ENCODE measurements around the gene DMD. TPM values are rescaled to one million over a fixed set of nuclear protein-coding genes. Genes with fewer than 3 reads are reported as not detected.

The DMD gene
- polyA plus RNA-seq, 3 donors: 0.23 TPM; not detected in 2

DNA sequence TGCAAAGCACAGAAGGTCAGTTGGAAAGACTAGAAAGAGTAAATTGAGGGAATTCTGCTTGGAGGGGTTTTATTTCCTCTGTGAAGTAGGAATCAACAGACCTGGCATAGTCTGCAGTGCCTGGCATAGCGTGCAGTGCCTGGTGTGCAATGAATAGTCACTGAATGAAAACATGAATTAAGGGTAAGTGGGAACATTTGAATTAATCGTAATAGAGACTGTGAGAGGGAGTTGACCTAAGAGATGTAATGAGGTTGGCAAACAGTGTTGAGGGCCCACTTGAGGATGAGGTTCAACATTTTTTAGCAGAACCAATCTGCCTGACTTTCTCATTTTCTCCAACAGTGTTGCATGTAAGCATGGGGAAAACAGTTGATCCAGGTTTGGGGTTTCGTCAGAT is 1762.3 kb downstream of the DMD start:
- Mint-ChIP-seq H3K4me3 (no peak overlapping the region), H3K27ac (peak overlapping the region in 1 of 7 donors; percentile 54), H3K9me3 (peaks cover 0 to 4% (median 2%) of the 10 kb centered on the region in 7 donors), H3K27me3 (ENCODE audit: low read depth in 3 of 3) (peaks cover 0 to 3% (median 0%) of the 10 kb centered on the region in 3 donors), H3K4me1 (no peaks in the 10 kb centered on the region), H3K36me3 (no peaks in the 10 kb centered on the region)
- Histone ChIP-seq H4K20me1 (ENCODE audit: insufficient read depth, low read length) (no peaks in the 10 kb centered on the region), H3K79me2 (ENCODE audit: insufficient read depth, low read length) (no peaks in the 10 kb centered on the region), H3K27ac (ENCODE audit: low read depth in 1 of 2, low read length in 2 of 2) (no peak overlapping the region), H2AFZ (ENCODE audit: insufficient read depth, low read depth, low read length, poor library complexity, severe bottlenecking) (no peak overlapping the region), H3K9me3 (replicated peaks in 1 of 2; ENCODE audit: control insufficient read depth in 1 of 2, insufficient read depth in 1 of 2, low read length in 2 of 2) (no peaks in the 10 kb centered on the region), H3K27me3 (ENCODE audit: control insufficient read depth in 2 of 2, insufficient read depth in 2 of 2, low read length in 2 of 2) (no peaks in the 10 kb centered on the region), H3K4me2 (replicated peaks; ENCODE audit: extremely low read depth, low read length, poor library complexity, severe bottlenecking) (no peak overlapping the region), H3K9ac (ENCODE audit: insufficient read depth, low read length, poor library complexity, severe bottlenecking) (no peak overlapping the region), H3K36me3 (replicated peaks in 1 of 2; ENCODE audit: control insufficient read depth in 1 of 2, insufficient read depth in 2 of 2, low read length in 2 of 2) (no peaks in the 10 kb centered on the region), H3K4me3 (replicated peaks in 1 of 3; ENCODE audit: low read depth in 2 of 3, low read length in 3 of 3) (no peak overlapping the region), H3K4me1 (ENCODE audit: control insufficient read depth in 1 of 2, insufficient read depth in 2 of 2, low read length in 2 of 2) (no peaks in the 10 kb centered on the region)
- intact Hi-C loops (cut with micrococcal nuclease): no loop called here
- WGBS (ENCODE audit: insufficient coverage): 83% methylated on average over 3 of the region's 3 CpGs
- TF ChIP-seq, protein P1, sequence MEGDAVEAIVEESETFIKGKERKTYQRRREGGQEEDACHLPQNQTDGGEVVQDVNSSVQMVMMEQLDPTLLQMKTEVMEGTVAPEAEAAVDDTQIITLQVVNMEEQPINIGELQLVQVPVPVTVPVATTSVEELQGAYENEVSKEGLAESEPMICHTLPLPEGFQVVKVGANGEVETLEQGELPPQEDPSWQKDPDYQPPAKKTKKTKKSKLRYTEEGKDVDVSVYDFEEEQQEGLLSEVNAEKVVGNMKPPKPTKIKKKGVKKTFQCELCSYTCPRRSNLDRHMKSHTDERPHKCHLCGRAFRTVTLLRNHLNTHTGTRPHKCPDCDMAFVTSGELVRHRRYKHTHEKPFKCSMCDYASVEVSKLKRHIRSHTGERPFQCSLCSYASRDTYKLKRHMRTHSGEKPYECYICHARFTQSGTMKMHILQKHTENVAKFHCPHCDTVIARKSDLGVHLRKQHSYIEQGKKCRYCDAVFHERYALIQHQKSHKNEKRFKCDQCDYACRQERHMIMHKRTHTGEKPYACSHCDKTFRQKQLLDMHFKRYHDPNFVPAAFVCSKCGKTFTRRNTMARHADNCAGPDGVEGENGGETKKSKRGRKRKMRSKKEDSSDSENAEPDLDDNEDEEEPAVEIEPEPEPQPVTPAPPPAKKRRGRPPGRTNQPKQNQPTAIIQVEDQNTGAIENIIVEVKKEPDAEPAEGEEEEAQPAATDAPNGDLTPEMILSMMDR (IDR thresholded peaks at IDR 0.05): no peak
- no peak for DNase-seq

GRCh38 chrX:31445542-31445941 is 1765.8 kb downstream of the DMD start:
- WGBS (ENCODE audit: insufficient coverage): no CpG with 5 or more reads among the region's 4 CpGs
- no peaks in the 10 kb centered on the region for H3K36me3 Mint-ChIP-seq
- TF ChIP-seq, protein P1 (IDR thresholded peaks at IDR 0.05): no peak

More at GRCh38 chrX:31445542-31445941, 1765.8 kb downstream of the DMD start:
- Histone ChIP-seq H3K4me3 (replicated peaks in 1 of 3; ENCODE audit: low read depth in 2 of 3, low read length in 3 of 3) (no peak overlapping the region), H3K9me3 (replicated peaks in 1 of 2; ENCODE audit: control insufficient read depth in 1 of 2, insufficient read depth in 1 of 2, low read length in 2 of 2) (no peaks in the 10 kb centered on the region), H3K36me3 (replicated peaks in 1 of 2; ENCODE audit: control insufficient read depth in 1 of 2, insufficient read depth in 2 of 2, low read length in 2 of 2) (no peaks in the 10 kb centered on the region), H3K27me3 (ENCODE audit: control insufficient read depth in 2 of 2, insufficient read depth in 2 of 2, low read length in 2 of 2) (no peaks in the 10 kb centered on the region), H3K9ac (ENCODE audit: insufficient read depth, low read length, poor library complexity, severe bottlenecking) (no peak overlapping the region), H2AFZ (ENCODE audit: insufficient read depth, low read depth, low read length, poor library complexity, severe bottlenecking) (no peak overlapping the region), H3K4me2 (replicated peaks; ENCODE audit: extremely low read depth, low read length, poor library complexity, severe bottlenecking) (no peak overlapping the region), H3K4me1 (ENCODE audit: control insufficient read depth in 1 of 2, insufficient read depth in 2 of 2, low read length in 2 of 2) (no peaks in the 10 kb centered on the region), H3K79me2 (ENCODE audit: insufficient read depth, low read length) (no peaks in the 10 kb centered on the region), H4K20me1 (ENCODE audit: insufficient read depth, low read length) (no peaks in the 10 kb centered on the region), H3K27ac (ENCODE audit: low read depth in 1 of 2, low read length in 2 of 2) (no peak overlapping the region)
- H3K9me3 Mint-ChIP-seq: peaks cover 0 to 2% (median 0%) of the 10 kb centered on the region in 7 donors
- H3K27me3 Mint-ChIP-seq (ENCODE audit: low read depth in 3 of 3): peaks cover 0 to 4% (median 0%) of the 10 kb centered on the region in 3 donors
- DNase-seq: no peak
- H3K4me1 Mint-ChIP-seq: no peaks in the 10 kb centered on the region
- no peak overlapping the region for H3K4me3 Mint-ChIP-seq
- intact Hi-C loops (cut with micrococcal nuclease): no loop called here
- no peak overlapping the region for H3K27ac Mint-ChIP-seq

Measured in CD14-positive monocyte (primary cell).